Hepatocyte (in vitro differentiated cells): Measurements from ENCODE around the gene ABHD2.

ENCODE experiments used
- EZH2 ChIP-seq: fragments of 200-600 bp; sonication (generic); IDR thresholded peaks from 2 replicates; pipeline ENCODE4 v1.6.1; 2016; ENCODE audit warnings: antibody characterized with exemption, mild to moderate bottlenecking, borderline replicate concordance
- TF ChIP-seq, protein P1 (sequence below): fragments of 200-600 bp; sonication (generic); IDR thresholded peaks from 2 replicates; pipeline ENCODE4 v1.5.1; 2016; ENCODE audit warnings: antibody characterized with exemption, mild to moderate bottlenecking; ENCODE audit not compliant: poor library complexity

DNA sequence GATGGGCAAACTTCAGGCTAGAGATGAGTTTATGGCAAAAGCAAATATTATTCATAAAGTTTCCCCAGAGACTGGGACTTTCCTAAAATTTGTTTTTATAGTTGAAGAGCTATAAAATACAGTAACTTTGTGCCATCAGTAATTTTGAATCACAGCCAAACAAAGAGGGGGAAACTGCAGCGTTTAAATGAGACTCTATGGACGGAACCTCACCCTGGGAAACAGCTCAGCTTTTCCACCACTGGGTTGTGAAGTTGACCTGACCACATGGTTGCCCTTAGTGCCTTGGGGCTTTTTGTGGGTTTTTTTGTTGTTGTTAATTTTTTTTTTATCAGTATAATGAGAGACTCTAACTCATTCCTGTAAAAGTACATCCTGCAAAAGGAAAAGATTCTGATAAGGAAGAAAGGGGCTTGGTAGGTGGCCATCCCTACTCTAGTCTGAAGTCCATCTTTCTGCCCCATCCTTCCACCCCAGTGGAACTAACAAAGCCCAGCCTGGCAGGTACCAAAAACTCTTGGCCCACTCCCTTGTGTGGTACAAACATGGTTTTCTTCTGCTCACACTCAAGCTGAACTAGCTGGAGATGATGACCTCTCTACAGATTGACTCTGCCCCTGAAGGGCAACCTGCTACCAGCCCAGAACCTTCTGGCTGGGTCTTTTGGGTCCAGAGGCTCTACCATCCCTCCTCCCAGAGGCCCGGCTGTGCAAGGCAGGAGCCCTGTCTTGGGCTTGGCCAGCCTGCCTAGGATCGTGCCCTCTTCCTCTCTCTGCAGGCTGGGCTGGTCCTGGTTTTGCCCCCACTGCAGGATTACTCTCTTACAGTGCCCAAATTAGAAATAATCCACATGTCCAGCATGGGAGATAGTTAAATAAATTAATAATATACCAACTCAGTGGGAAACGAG, 92.0 kb downstream of the ABHD2 start:
- TF ChIP-seq, protein P1, sequence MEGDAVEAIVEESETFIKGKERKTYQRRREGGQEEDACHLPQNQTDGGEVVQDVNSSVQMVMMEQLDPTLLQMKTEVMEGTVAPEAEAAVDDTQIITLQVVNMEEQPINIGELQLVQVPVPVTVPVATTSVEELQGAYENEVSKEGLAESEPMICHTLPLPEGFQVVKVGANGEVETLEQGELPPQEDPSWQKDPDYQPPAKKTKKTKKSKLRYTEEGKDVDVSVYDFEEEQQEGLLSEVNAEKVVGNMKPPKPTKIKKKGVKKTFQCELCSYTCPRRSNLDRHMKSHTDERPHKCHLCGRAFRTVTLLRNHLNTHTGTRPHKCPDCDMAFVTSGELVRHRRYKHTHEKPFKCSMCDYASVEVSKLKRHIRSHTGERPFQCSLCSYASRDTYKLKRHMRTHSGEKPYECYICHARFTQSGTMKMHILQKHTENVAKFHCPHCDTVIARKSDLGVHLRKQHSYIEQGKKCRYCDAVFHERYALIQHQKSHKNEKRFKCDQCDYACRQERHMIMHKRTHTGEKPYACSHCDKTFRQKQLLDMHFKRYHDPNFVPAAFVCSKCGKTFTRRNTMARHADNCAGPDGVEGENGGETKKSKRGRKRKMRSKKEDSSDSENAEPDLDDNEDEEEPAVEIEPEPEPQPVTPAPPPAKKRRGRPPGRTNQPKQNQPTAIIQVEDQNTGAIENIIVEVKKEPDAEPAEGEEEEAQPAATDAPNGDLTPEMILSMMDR: no peak
- no peak for TF ChIP-seq EZH2
